GM12864 (cell line): ENCODE results near the gene RAB36.

Experiments used
- DNase-seq: peaks from one replicate; pipeline ENCODE4 v3.0.0-alpha.2; 2011; ENCODE audit warnings: low read depth
- H3K4me3 ChIP-seq: 2 replicates; pipeline ENCODE4 v1.5.1; 2011; ENCODE audit warnings: mild to moderate bottlenecking, low read depth, low read length, control low read depth
- CTCF ChIP-seq: IDR thresholded peaks from 2 replicates; pipeline ENCODE4 v1.5.1; 2011; ENCODE audit warnings: low read depth, mild to moderate bottlenecking, moderate library complexity, low read length, control low read depth, inconsistent platforms; ENCODE audit errors: missing control alignments

RAB36 gene

GRCh38 chr22:23155831-23156230 lies 10.6 kb downstream of the RAB36 start:
- no peak for DNase-seq
- TF ChIP-seq CTCF, result no peak
- H3K4me3 ChIP-seq, result no peak overlapping the region

- no peak overlapping the region for H3K4me3 ChIP-seq
- no peak for TF ChIP-seq CTCF
- DNase-seq, result no peak
These were observed 11.0 kb downstream of the RAB36 start for GRCh38 chr22:23156286-23156685.

GRCh38 chr22:23157560-23158515 lies 12.6 kb downstream of the RAB36 start:
- H3K4me3 ChIP-seq, result no peak overlapping the region
- no peak for DNase-seq
- TF ChIP-seq CTCF, result no peak

DNA sequence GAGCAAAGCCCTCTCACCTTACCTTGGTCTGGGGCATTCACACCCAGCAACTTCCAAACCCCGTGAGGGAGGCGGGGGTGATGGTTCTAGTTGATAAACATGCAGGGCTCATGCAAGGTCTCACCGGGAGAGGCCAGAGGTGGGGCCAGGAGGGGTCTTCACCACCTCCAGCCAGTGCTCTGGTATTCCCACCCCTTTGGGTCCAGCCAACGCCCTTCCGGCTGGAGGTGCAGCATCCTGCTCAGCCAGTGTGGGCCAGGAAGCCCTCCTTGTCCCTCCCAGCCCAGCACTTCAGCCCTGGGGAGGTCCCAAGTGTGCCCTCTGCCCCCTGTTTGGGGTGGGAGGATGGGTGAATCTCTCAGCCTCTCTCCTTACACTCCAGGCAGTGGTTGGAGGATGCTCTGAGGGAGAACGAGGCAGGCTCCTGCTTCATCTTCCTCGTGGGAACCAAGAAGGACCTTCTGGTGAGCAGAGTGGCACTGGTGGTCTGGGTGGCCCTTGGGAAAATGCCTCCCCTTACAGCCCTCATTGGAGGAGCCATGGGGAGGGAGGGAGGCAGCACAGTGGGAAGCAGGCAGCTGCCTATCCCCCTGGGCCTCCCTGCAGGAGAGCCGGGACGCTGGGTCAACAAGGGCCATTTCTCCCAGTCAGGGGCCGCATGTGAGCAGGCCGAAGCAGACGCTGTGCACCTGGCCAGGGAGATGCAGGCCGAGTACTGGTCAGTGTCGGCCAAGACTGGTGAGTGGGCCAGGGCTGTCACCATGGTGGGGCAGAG lies 13.4 kb downstream of the RAB36 start:
- no peak overlapping the region for H3K4me3 ChIP-seq
- TF ChIP-seq CTCF, result no peak
- no peak for DNase-seq

GRCh38 chr22:23159291-23159630 lies 14.0 kb downstream of the RAB36 start:
- no peak for TF ChIP-seq CTCF
- no peak overlapping the region for H3K4me3 ChIP-seq
- no peak for DNase-seq

DNA sequence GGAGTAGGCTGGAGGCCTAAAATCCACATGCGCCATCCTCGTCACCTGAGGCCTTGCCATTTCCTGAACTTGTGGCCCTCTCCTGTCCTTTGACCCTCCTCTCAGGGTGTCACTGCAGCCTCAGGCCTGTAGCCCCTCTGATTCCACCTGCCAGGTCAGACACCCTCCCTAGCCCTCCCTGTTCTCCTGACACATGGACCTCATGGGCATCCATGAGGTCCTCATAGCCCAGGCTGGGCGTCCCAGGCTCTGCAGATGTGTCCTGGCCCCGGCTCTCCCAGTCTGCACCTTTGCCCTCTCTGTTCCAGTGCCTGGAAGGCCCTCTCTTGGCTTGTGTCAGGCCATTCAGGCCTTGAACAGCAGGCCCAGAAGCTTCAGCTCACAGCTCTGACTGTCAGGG lies 15.8 kb downstream of the RAB36 start:
- no peak for DNase-seq
- TF ChIP-seq CTCF, result no peak

More for the DNA sequence above, 15.8 kb downstream of the RAB36 start:
- H3K4me3 ChIP-seq, result no peak overlapping the region
